Measurements from ENCODE around the gene MGAT5B. TPM values are rescaled to one million over a fixed set of nuclear protein-coding genes. Genes with fewer than 3 reads are reported as not detected.

Gene MGAT5B
- total RNA-seq, 2 donors from 2014 or later, result 0.36 to 0.46 TPM

- ATAC-seq (no peak), DNase-seq (no peak)
- intact Hi-C loops (cut with DNase I, micrococcal nuclease), result no loop called here
These were observed 24.1 kb downstream of the MGAT5B start for GRCh38 chr17:76892329-76892728.

- ATAC-seq (no peak), DNase-seq (no peak)
- intact Hi-C loops (cut with DNase I, micrococcal nuclease), result no loop called here
These were observed 25.6 kb downstream of the MGAT5B start for GRCh38 chr17:76893623-76894334.

- DNase-seq (no peak), ATAC-seq (no peak)
- intact Hi-C loops (cut with DNase I, micrococcal nuclease), result no loop called here
These were observed 26.6 kb downstream of the MGAT5B start for GRCh38 chr17:76894842-76895241.

GRCh38 chr17:76897023-76897422, 28.8 kb downstream of the MGAT5B start:
- intact Hi-C loops (cut with DNase I, micrococcal nuclease), result no loop called here
- no peak for DNase-seq
- no peak for ATAC-seq

- DNase-seq (no peak), ATAC-seq (no peak)
- intact Hi-C loops (cut with DNase I, micrococcal nuclease), result no loop called here
These were observed 31.2 kb downstream of the MGAT5B start for GRCh38 chr17:76899414-76899813.

GRCh38 chr17:76900723-76901122, 32.5 kb downstream of the MGAT5B start:
- intact Hi-C loops (cut with DNase I, micrococcal nuclease), result no loop called here
- ATAC-seq (no peak), DNase-seq (no peak)

- intact Hi-C loops (cut with DNase I, micrococcal nuclease), result no loop called here
- ATAC-seq (no peak), DNase-seq (no peak)
These were observed 33.5 kb downstream of the MGAT5B start for GRCh38 chr17:76901542-76902197.

- DNase-seq (no peak), ATAC-seq (no peak)
- intact Hi-C loops (cut with DNase I, micrococcal nuclease), result no loop called here
These were observed 34.3 kb downstream of the MGAT5B start for GRCh38 chr17:76902476-76902875.

GRCh38 chr17:76903631-76904030, 35.4 kb downstream of the MGAT5B start:
- DNase-seq (no peak), ATAC-seq (no peak)
- intact Hi-C loops (cut with DNase I, micrococcal nuclease), result no loop called here

- DNase-seq (no peak), ATAC-seq (no peak)
- intact Hi-C loops (cut with DNase I, micrococcal nuclease), result no loop called here
These were observed 35.9 kb downstream of the MGAT5B start for GRCh38 chr17:76904116-76904515.

GRCh38 chr17:76905036-76905435, 36.8 kb downstream of the MGAT5B start:
- ATAC-seq (no peak), DNase-seq (no peak)
- intact Hi-C loops (cut with DNase I, micrococcal nuclease), result no loop called here

GRCh38 chr17:76905836-76906235, 37.6 kb downstream of the MGAT5B start:
- DNase-seq (no peak), ATAC-seq (no peak)
- intact Hi-C loops (cut with DNase I, micrococcal nuclease), result no loop called here

GRCh38 chr17:76906463-76906862, 38.3 kb downstream of the MGAT5B start:
- intact Hi-C loops (cut with DNase I, micrococcal nuclease), result no loop called here
- ATAC-seq, result no peak
- DNase-seq, result no peak

GRCh38 chr17:76907352-76907751, 39.1 kb downstream of the MGAT5B start:
- intact Hi-C loops (cut with DNase I, micrococcal nuclease), result no loop called here
- no peak for ATAC-seq
- no peak for DNase-seq

- DNase-seq (peak in 1 of 2 donors; percentile 60), ATAC-seq (peak; percentile 51)
- intact Hi-C loops (cut with DNase I, micrococcal nuclease), result no loop called here
These were observed 42.0 kb downstream of the MGAT5B start for GRCh38 chr17:76909971-76910760.

- DNase-seq (no peak), ATAC-seq (no peak)
- intact Hi-C loops (cut with DNase I, micrococcal nuclease), result no loop called here
These were observed 43.3 kb downstream of the MGAT5B start for GRCh38 chr17:76911299-76912017.

GRCh38 chr17:76912421-76913164, 44.4 kb downstream of the MGAT5B start:
- DNase-seq (no peak), ATAC-seq (no peak)
- intact Hi-C loops (cut with DNase I, micrococcal nuclease), result no loop called here

- DNase-seq, result no peak
- peak; percentile 62 for ATAC-seq
- intact Hi-C loops (cut with DNase I, micrococcal nuclease), result no loop called here
These were observed 46.7 kb downstream of the MGAT5B start for GRCh38 chr17:76914937-76915336.
